ENCODE measurements around the gene INPP4A. TPM values are rescaled to one million over a fixed set of nuclear protein-coding genes. Genes with fewer than 3 reads are reported as not detected.

The INPP4A gene
- total and polyA plus RNA-seq, 9 of the 15 experiments (the other 6 are each of a cell fraction or from before 2014, with no cell fraction given), result 1.8 to 15.7 (median 8.3) TPM

GRCh38 chr2:98445683-98446581 is 1.3 kb downstream of the INPP4A start (continued):
- peak; percentile 27; the same call in 1 of the 2 replicates for TF ChIP-seq REST (IDR thresholded peaks at IDR 0.05; ENCODE audit: borderline replicate concordance)
- no peak for TF ChIP-seq REST (CRISPR knock-in tag; IDR thresholded peaks at IDR 0.05; ENCODE audit: low read depth)
- no peak for TF ChIP-seq ZKSCAN1 (IDR thresholded peaks at IDR 0.05; ENCODE audit: low read depth, low read length)
- no peak for TF ChIP-seq RBM14 (IDR thresholded peaks at IDR 0.05; ENCODE audit: borderline replicate concordance, insufficient read depth, low read depth, low read length)
- no peak for TF ChIP-seq POLR3G (IDR thresholded peaks at IDR 0.05; ENCODE audit: extremely low read depth, insufficient read length, insufficient replicate concordance)
- no peak for TF ChIP-seq IFI16 (CRISPR knock-in tag; IDR thresholded peaks at IDR 0.05)
- TF ChIP-seq POLR2AphosphoS2 (IDR thresholded peaks at IDR 0.05; ENCODE audit: low read length), result no peak
- TF ChIP-seq, protein P1, sequence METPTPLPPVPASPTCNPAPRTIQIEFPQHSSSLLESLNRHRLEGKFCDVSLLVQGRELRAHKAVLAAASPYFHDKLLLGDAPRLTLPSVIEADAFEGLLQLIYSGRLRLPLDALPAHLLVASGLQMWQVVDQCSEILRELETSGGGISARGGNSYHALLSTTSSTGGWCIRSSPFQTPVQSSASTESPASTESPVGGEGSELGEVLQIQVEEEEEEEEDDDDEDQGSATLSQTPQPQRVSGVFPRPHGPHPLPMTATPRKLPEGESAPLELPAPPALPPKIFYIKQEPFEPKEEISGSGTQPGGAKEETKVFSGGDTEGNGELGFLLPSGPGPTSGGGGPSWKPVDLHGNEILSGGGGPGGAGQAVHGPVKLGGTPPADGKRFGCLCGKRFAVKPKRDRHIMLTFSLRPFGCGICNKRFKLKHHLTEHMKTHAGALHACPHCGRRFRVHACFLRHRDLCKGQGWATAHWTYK (CRISPR knock-in tag; IDR thresholded peaks at IDR 0.05), result no peak
- no peak for TF ChIP-seq ZNF143 (CRISPR knock-in tag; IDR thresholded peaks at IDR 0.05)
- no peak for TF ChIP-seq NR2C2 (CRISPR knock-in tag; IDR thresholded peaks at IDR 0.05)
- no peak for TF ChIP-seq NR2C2 (tag; IDR thresholded peaks at IDR 0.05)
- TF ChIP-seq MEF2D (tag; conservative IDR thresholded peaks at IDR 0.05; ENCODE audit: low read depth), result no peak
- TF ChIP-seq MBD2 (IDR thresholded peaks at IDR 0.05; ENCODE audit: borderline replicate concordance, low read depth), result no peak
- no peak for TF ChIP-seq LCOR (CRISPR knock-in tag; IDR thresholded peaks at IDR 0.05)
- no peak for TF ChIP-seq ZNF23 (CRISPR knock-in tag; IDR thresholded peaks at IDR 0.05)
- no peak for TF ChIP-seq KLF6 (CRISPR knock-in tag; IDR thresholded peaks at IDR 0.05; ENCODE audit: borderline replicate concordance)
- TF ChIP-seq BRF1 (IDR thresholded peaks at IDR 0.05; ENCODE audit: borderline replicate concordance, extremely low read depth, insufficient read length), result no peak
- peak; percentile 45 for TF ChIP-seq ARID1B (IDR thresholded peaks at IDR 0.05)
- TF ChIP-seq TEAD4 (IDR thresholded peaks at IDR 0.05; ENCODE audit: low read length), result 0 out of 2 replicates have a peak, but pooled peaks have one; percentile 19
- TF ChIP-seq TEAD4 (CRISPR knock-in tag; IDR thresholded peaks at IDR 0.05; ENCODE audit: borderline replicate concordance), result no peak
